Peyer's patch (tissue), 4 donors: ENCODE measurements around the gene PLA2G2C.

Experiments used
- CTCF ChIP-seq, 6 experiments: fragments of 450-650 bp in 4 of 6; fragments of 200-600 bp in 2 of 6; sonication (generic) in 1 of 6; IDR thresholded peaks; one replicate each; pipeline ENCODE4 v1.5.1; 2017 to 2019; ENCODE audit warnings: antibody characterized with exemption in 6 of 6, mild to moderate bottlenecking in 3 of 6, moderate library complexity in 1 of 6
- POLR2A ChIP-seq, 2 donors: fragments of 450-650 bp; IDR thresholded peaks; one replicate each; pipeline ENCODE4 v1.5.1; 2017; ENCODE audit warnings: antibody characterized with exemption in 2 of 2, mild to moderate bottlenecking in 2 of 2, moderate library complexity in 2 of 2

- TF ChIP-seq CTCF (IDR thresholded peaks at IDR 0.05): no peak
- no peak for TF ChIP-seq POLR2A (IDR thresholded peaks at IDR 0.05)
Observed at GRCh38 chr1:20168564-20169491, 17.5 kb downstream of the PLA2G2C start.
